ENCODE data around the gene RNF213. TPM values are rescaled to one million over a fixed set of nuclear protein-coding genes. Genes with fewer than 3 reads are reported as not detected.

Gene RNF213
- polyA plus RNA-seq, 1 donor (not counting 4 experiments of a cell fraction or from before 2014, with no cell fraction given), result 24.4 TPM

GRCh38 chr17:80219013-80219762 is 41.5 kb upstream of the RNF213 start:
- dilution Hi-C loops (cut with MboI; ENCODE audit: extremely low pct_ligation_motif_present, low sequenced_read_pairs), result no loop called here

GRCh38 chr17:80219763-80220053 is 40.9 kb upstream of the RNF213 start:
- no peaks in the 10 kb centered on the region for H3K36me3 ChIP-seq (ENCODE audit: control insufficient read depth in 2 of 2, extremely low read depth in 1 of 2, insufficient read depth in 2 of 2, low read length in 2 of 2)
- H3K4me2 ChIP-seq (ENCODE audit: control insufficient read depth, extremely low read depth, insufficient read depth, low read depth, low read length), result peak overlapping the region; percentile 86
- no peaks in the 10 kb centered on the region for H3K9me3 ChIP-seq (ENCODE audit: control insufficient read depth, low read depth, low read length)
- FAIRE-seq (no peak), DNase-seq (ENCODE audit: low read depth, low spot score) (no peak)
- no peaks in the 10 kb centered on the region for H3K9me1 ChIP-seq (ENCODE audit: control insufficient read depth, extremely low read depth, insufficient read depth, low read length)
- peak overlapping the region; percentile 83 for H2AFZ ChIP-seq (ENCODE audit: control insufficient read depth, low read length)
- H3K4me3 ChIP-seq (ENCODE audit: control insufficient read depth in 2 of 3, extremely low read depth in 1 of 3, insufficient read depth in 2 of 3, low read depth in 1 of 3, low read length in 3 of 3), result peak overlapping the region; percentile 74 to 76 (median 75)
- no peaks in the 10 kb centered on the region for H4K20me1 ChIP-seq (ENCODE audit: control insufficient read depth, extremely low read depth, insufficient read depth, low read length)
- H3K79me2 ChIP-seq (ENCODE audit: control insufficient read depth, insufficient read depth, low read length), result no peaks in the 10 kb centered on the region
- peaks cover 7% of the 10 kb centered on the region for H3K4me1 ChIP-seq (ENCODE audit: control insufficient read depth, extremely low read depth, insufficient read depth, low read length)
- H3K27me3 ChIP-seq (ENCODE audit: control insufficient read depth, extremely low read depth, insufficient read depth, low read length), result no peaks in the 10 kb centered on the region
- H3K9ac ChIP-seq (ENCODE audit: control insufficient read depth, extremely low read depth, insufficient read depth, low read length), result peak overlapping the region; percentile 79
- dilution Hi-C loops (cut with MboI; ENCODE audit: extremely low pct_ligation_motif_present, low sequenced_read_pairs), result no loop called here
- peak overlapping the region; percentile 13 for H3K27ac ChIP-seq (ENCODE audit: control insufficient read depth, insufficient read depth, low read length)
- TF ChIP-seq CTCF (optimal IDR thresholded peaks at IDR 0.05 in 1 of 3, IDR thresholded peaks at IDR 0.05 in 1 of 3, conservative IDR thresholded peaks at IDR 0.05 in 1 of 3; ENCODE audit: extremely low read depth in 1 of 3, insufficient read depth in 2 of 3, low read length in 3 of 3) (no peak), EZH2 (IDR thresholded peaks at IDR 0.05; ENCODE audit: low read length) (no peak)

More at GRCh38 chr17:80219013-80219762, 41.5 kb upstream of the RNF213 start:
- Histone ChIP-seq H3K9ac (ENCODE audit: control insufficient read depth, extremely low read depth, insufficient read depth, low read length) (peak overlapping the region; percentile 79), H3K36me3 (ENCODE audit: control insufficient read depth in 2 of 2, extremely low read depth in 1 of 2, insufficient read depth in 2 of 2, low read length in 2 of 2) (peaks cover 0 to 3% of the 10 kb centered on the region in 2 experiments), H3K4me1 (ENCODE audit: control insufficient read depth, extremely low read depth, insufficient read depth, low read length) (peaks cover 7% of the 10 kb centered on the region), H3K9me1 (ENCODE audit: control insufficient read depth, extremely low read depth, insufficient read depth, low read length) (no peaks in the 10 kb centered on the region), H3K79me2 (ENCODE audit: control insufficient read depth, insufficient read depth, low read length) (no peaks in the 10 kb centered on the region), H3K4me3 (ENCODE audit: control insufficient read depth in 2 of 3, extremely low read depth in 1 of 3, insufficient read depth in 2 of 3, low read depth in 1 of 3, low read length in 3 of 3) (peak overlapping the region; percentile 74 to 76 (median 75)), H3K9me3 (ENCODE audit: control insufficient read depth, low read depth, low read length) (no peaks in the 10 kb centered on the region), H3K4me2 (ENCODE audit: control insufficient read depth, extremely low read depth, insufficient read depth, low read depth, low read length) (peak overlapping the region; percentile 86), H3K27ac (ENCODE audit: control insufficient read depth, insufficient read depth, low read length) (peak overlapping the region; percentile 13), H2AFZ (ENCODE audit: control insufficient read depth, low read length) (peak overlapping the region; percentile 83), H3K27me3 (ENCODE audit: control insufficient read depth, extremely low read depth, insufficient read depth, low read length) (no peaks in the 10 kb centered on the region), H4K20me1 (ENCODE audit: control insufficient read depth, extremely low read depth, insufficient read depth, low read length) (no peaks in the 10 kb centered on the region)
- TF ChIP-seq EZH2 (IDR thresholded peaks at IDR 0.05; ENCODE audit: low read length), result no peak
- TF ChIP-seq CTCF (optimal IDR thresholded peaks at IDR 0.05 in 1 of 3, IDR thresholded peaks at IDR 0.05 in 1 of 3, conservative IDR thresholded peaks at IDR 0.05 in 1 of 3; ENCODE audit: extremely low read depth in 1 of 3, insufficient read depth in 2 of 3, low read length in 3 of 3), result no peak
- FAIRE-seq (peak; percentile 5), DNase-seq (ENCODE audit: low read depth, low spot score) (peak; percentile 42)

Measured in keratinocyte (primary cell).